NK-92 (cell line): Measurements from ENCODE around the gene CDO1.
"Not testable (repeated sequence)": the region's sequence is repeated elsewhere in the genome, so short reads cannot be mapped to it uniquely, and the experiment has no call there.

Experiments used
- DNase-seq: peaks from one replicate; lab custom pipeline; 2025; ENCODE audit not compliant: unreplicated experiment; lab: John Stamatoyannopoulos, UW

CDO1 gene

DNA sequence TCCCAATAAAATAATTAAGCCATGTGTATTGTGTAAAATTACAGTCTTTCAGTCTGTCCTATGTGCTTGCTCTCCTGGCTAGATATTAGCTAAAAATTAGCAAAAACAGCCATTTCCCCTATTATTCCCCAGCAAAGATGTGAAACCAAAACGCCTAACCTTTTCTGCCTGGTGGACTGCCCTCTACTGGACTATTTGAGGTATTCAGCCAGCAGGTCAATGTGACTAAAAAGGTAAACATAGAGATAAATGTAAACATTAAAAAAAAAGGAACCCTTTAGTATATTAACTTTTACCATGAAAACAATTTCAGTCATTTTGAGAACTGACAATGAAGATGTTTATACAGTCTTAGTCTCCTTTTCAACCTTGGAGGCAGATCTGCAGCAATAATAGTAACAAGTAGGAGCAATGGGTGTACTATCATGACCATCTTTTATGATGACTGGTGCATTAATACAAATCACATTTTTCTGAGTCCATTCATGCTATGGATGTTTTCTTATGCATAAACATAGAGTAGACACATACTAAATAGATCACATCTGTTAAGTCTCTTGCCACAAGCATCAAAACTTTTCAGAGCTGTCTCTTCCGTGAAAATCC, 14.8 kb upstream of the CDO1 start:
- DNase-seq, result no peak

DNA sequence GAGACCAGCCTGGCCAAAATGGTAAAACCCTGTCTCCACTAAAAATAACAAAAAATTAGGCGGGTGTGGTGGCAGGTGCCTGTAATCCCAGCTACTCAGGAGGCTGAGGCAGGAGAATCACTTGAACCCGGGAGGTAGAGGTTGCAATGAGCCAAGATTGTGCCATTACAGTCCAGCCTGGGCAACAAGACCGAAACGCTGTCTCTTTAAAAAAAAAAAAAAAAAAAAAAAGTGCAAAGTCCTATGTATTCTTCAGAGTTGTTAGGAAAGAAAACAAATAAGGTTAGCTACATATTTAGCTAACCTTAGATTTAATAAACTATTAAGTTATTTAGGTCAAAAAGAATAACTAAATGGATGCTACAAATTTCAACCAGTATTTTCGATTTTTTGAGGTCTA, 13.5 kb upstream of the CDO1 start:
- no peak for DNase-seq

DNA sequence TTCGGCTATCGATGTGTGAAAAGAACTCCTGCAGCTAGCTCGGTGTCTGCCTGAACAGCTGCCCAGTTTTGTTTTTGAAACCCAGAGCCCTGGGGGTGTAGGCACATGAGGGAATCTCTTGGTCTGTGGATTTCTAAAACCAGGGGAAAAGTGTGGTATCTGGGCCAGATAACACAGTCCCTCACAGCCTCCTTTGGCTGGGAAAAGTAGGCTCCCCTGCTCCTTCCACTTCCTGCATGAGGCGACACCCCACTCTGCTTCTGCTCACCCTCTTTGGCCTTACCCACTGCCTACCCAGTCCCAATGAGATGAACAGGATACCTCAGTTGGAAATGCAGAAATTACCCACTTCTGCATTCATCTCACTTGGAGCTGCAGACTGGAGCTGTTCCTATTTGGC, 9.5 kb upstream of the CDO1 start:
- no peak for DNase-seq

DNA sequence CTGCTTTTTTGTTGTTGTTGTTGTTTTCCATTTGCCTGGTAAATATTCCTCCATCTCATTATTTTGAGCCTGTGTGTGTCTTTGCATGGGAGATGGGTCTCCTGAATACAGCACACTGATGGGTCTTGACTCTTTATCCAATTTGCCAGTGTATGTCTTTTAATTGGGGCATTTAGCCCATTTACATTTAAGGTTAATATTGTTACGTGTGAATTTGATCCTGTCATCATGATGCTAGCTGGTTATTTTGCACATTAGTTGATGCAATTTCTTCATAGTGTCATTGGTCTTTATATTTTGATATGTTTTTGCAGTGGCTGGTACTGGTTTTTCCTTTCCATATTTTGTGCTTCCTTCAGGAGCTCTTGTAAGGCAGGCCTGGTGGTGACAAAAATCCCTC, 8.5 kb upstream of the CDO1 start:
- not testable (repeated sequence) for DNase-seq

DNA sequence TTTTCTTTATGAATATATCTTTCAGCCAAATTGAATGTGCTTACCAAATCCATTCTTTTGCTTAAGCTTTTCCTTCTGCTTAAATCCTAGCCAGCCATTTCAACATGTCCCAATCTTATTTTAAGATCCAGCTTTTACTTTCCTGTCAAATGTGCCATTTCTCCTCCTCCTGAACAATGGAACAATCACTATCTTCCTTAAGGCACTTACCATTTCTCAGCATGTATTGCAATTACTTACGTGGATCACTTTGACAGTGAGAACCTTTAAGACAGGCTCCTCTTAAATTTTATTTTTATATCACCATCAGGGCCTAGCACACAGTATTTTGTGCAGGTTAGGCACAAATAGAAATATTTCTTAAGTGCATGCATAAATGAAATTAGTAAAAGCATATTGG, 4.4 kb upstream of the CDO1 start:
- no peak for DNase-seq

DNA sequence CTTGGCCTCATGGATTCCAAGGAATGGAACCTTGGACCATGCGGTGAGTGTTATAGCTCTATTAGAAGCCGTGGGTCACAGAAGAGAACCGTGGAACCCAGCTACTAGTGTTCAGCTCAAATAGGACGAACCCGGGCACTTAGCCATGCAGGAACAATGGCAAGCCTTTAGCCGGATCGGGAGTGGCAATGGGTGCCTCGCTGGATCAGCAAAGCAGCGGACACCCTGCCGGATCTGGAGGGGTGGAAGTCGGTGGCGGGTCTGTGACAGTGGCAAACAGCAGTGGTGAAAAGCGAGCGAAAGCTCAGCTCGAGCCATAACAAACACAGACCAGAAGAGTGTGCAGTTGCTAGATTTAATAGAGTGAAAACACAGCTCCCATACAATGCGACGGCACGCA, 2.4 kb upstream of the CDO1 start:
- DNase-seq, result no peak

DNA sequence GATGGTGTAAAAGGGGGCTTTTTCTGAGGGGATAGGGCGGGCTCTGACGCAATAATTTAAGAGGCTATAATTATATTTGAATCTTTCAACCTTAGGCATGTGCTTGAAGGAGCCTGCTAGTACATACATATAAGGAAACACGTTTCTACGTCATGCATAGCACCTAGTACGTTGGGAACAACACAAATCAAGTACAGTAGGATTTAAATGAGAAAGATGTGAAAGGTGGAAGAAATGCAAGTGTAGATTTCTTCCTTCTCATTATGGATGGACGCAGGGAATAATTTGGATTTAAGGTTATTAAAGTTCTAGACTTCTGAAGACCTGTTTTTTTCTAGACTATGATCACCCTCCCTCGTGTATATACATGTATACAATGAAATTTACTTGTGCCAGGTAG, 927 bp upstream of the CDO1 start:
- DNase-seq, result no peak

DNA sequence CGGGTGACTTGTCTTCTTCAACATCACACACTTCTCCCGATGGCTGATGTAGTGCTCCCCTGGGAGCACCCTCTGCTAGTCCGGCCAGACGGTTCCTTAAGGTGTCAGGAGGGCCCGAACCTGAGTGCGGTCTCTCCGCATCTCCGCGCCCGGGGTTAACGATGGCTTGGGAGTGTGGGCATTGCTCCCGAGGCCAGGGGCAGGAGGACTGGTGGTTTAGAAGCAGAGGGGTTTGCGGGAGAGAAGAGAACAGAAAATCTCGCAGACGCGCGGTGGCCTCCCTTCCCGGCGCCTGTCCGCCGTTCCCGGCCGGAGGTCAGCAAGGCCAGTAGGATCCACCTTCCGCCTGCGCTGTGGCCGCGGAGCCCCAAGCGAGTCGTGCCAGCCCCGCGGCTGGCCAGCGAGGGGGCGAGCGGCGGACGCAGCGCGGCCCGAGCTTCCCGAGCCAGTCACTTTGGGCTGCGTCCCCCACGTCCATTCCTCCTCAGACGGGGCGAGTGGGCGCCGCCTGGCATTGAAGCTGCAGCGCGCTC, 700 bp downstream of the CDO1 start:
- no peak for DNase-seq

DNA sequence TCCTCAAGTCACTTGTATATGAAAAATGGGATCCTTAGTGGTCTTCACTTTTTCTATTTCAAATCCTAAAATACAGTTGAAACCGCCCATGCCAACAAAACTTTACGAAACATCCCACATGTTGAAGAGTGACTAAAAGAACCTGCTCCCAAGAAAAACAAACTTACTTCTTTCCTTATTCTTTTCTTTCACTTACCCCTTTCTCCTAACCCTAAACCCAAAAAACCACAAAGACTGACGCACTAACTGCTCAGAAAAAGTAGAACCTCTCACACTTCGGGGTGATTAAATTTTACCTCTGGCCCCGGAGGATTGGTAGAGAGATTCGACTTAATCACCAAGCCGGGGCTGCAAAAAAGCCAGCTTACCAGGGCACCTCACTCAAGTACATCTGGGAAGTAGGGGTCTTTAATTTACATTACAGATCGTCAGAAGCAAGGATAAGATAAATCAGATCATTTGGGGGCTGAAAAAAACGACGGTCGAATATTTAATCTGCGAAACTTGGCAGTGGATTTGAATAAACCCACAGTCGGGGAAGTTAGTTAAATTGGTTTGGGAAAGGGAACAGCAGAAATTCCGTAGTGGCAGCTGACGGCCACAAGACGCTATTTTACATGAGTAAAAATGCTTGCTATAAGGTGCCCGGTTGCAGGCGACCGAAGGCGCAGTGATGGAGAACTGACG, 1.3 kb downstream of the CDO1 start:
- DNase-seq, result no peak

DNA sequence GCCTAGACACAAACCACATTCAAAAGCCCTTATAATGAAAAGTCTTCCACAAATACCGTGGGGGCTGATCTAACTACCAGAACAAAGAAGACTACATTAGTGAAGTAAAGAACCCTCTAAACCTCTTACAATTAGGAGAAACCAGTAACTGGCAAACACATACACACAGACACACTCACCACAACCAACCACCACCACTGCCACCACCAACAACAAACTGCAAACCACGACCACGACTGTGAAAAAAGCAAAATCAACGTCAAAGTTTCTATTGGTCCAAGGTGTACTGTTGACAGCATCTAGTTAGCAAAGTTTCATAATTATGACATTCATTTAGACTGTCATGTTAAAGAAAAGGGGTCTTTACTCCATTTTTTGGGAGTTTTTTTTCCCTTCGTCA, 2.7 kb downstream of the CDO1 start:
- no peak for DNase-seq

DNA sequence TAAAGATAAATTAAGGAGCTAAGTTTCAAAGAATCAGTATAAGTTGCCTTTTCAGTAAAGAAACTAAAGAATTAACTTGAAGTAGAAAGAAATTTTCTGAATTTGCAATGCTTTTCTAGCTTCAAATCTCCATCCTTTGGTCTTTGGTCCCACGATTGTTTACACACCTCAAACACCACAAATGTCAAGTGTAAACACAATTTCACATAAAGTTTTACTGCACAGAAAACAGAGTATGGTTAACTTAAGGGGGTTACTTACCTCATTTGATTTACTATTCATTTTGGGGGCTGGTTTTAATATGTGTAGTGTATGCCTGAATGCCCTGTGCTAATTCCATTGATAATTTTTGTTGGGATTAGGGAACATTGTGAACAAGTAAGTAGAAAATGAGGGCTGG, 4.1 kb downstream of the CDO1 start:
- DNase-seq, result no peak

DNA sequence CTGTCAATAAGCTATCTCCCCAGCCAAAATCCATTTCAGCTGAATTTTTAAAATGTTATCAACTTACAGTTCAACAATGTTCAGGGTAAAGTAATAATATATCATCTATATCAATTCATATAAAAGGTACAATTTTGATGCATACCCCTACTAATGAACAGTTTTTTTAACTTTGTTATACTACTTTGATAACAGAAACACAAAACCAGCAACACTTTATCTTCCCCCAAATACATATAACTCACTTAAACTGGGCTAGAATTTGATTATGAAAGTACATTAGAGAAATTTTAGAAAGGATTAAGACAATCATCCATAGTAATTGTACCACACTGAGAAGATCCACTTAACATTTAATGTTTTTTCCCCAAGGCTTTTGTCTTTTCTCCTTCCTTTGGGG, 5.1 kb downstream of the CDO1 start:
- DNase-seq, result no peak

DNA sequence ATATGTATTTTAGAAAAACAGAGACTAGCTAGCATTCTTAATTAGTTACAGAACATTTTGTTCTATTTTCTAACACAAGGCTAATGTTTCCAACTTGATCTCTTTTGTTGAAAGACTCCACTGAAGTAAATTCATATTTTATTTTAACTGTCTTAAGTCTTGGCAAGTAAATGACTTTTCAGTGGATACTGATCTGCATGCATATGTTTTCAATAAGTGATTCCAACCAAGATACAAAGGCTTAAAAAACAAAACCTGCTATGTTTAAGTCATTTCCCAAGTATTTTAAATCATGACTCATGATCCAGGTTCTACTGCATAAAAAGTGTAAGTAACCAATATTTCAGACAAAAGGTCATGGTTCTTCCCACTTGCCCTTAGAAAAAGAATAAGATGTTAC, 5.7 kb downstream of the CDO1 start:
- DNase-seq, result no peak

DNA sequence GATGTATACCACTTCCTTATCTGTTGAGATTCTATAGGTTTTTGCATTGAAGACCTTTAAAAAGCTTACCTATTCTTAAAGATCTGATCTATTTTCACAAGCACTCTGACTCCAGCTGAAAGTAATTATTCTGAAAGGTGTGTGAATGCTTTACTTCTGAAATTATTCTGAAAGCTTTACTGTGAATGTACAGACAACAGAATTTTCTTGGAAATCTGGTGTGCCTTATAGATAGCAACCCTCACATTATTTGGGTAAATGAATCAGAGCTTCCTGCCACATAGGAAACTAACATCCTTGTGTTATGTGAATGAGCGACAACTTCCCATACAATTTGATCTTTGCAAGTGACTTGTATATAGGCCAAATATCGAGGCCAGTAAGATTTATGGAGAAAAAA, 6.5 kb downstream of the CDO1 start:
- DNase-seq, result no peak

DNA sequence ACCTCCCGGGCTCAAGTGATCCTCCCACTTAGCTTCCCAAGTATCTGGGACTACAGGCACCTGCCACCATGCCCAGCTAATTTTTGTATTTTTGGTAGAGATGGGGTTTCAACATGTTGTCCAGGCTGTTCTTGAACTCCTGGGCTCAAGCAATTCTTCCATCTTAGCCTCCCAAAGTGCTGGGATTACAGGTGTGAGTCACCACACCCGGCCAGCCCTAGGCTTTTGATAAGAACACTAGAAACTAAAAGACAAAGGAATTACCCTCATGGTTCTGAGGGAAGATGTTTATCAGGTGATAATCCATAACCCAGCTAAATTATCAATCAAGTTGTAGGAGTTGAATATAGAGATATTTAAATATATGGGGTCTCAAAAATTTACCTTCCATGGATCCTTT, 8.4 kb downstream of the CDO1 start:
- not testable (repeated sequence) for DNase-seq

DNA sequence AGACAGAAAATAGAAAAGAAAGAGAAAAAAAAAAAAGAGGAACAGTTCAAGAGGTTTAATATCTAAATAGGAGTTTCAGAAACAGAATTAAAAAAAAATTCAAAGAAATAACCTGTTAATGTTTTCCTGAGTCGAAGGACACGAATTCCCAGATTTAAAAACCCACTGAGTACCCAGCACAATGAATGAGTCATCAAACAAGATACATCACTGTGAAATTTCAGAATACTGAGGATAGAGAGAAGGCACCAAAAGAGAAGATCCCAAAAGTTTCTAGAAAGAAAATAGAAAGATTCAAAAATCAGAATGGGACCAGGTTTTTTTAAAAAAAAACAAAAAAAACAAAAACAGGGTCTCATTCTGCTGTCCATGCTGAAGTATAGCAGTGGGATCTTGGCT, 8.8 kb downstream of the CDO1 start:
- no peak for DNase-seq

DNA sequence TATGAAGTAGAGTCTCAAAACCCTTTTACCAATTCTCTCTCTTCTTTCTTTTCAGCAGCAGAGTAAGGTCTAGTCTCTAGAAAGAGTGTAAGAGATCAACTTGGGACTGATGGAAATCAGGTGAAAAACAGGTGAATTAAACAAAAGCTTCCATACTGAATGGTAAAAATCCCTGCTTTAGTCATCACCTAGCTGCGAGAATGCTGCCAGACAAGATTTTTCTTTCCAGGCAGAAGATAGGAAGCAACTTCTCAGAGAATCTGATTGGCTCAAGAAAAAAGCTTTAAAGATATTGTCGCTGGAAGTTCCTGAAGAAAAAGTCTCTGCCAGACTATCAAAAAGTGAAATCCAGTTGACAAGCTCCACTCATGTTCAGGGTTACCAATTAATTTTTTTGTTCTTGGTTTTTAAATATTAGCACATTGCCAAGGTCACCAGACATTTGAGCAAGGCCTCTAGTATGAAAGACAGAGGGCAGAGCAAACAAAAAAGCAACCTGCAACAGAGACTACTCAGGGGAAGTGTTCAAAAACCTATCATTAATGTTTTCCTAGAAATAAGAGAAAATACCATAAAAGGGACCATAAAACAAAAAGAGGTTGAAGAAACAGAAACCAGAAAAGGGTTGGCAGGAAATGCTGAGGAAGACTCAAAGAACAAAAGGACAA, 9.3 kb downstream of the CDO1 start:
- no peak for DNase-seq

DNA sequence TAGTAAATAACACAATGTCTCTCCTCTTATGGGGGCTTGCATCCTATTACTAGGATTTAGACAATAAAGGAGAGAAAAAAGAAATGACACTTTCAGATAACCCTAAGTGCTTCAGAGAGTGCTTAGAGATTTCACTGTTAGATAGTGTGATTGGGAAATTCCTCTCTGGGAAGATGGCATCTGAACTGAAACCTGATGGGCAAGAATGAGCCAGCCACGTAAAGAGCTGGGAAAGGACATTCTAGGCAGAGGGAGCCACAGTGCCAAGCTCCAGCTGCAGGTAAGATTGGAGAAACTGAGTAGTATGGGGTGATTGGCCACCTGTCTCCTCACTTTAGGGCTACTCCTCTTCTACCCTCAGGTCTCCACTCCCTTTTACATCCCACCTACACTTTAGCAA, 14.5 kb downstream of the CDO1 start:
- DNase-seq, result no peak

DNA sequence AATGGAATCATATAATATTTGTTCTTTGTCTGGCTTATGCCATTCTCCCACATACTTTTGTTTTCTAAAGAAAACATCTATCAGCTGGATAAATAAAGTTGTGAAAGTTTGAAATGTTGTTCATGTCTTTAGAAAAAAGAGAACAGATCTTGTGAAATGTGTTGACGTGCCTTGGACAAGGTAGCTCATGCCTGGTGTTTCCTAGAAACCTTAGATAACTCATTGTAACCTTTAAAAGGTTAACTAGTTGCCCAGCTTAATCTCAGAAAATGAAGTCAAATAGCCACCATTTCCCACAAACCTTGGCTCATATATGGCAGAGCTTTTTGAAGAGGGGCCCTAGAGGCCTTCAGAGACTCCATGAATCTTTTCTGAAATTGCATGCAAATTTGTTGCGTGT, 15.3 kb downstream of the CDO1 start:
- DNase-seq, result no peak

DNA sequence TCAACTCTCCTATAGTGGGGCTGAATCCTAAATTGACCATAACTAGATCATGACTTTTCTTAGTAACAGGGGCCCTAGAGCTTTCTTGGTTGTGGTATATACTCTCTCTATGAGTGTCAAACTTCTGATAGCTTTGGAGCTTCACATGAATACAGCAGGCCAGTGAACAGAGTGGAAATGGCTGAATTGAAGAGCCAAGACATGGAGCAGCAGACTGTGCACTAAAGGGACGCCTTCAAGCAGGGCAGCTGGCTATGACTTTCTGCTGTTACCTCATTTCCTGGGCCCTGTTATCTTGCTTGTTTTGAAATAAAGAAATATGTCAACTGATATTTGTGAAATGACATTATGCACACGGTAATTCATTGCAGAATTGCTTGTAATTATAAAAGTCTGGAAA, 16.4 kb downstream of the CDO1 start:
- DNase-seq, result no peak

DNA sequence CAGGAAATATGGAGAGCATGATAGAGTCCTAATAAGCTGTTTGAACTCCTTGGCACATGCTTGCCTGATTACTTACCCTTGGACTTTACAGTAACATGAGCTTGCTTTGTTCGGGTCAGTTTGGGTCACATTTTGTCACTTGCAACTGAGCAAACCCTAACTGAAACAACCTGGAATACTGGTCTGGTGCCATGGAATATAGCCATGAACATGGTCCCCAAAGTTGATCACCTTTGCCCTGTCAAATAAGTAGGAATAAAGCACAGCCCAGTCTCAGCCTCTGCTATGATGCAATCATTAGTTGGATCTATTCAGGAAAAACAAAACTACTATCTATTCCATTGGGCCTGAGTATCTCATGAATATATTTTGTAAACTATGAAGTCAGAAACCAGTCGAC, 18.2 kb downstream of the CDO1 start:
- DNase-seq, result no peak

DNA sequence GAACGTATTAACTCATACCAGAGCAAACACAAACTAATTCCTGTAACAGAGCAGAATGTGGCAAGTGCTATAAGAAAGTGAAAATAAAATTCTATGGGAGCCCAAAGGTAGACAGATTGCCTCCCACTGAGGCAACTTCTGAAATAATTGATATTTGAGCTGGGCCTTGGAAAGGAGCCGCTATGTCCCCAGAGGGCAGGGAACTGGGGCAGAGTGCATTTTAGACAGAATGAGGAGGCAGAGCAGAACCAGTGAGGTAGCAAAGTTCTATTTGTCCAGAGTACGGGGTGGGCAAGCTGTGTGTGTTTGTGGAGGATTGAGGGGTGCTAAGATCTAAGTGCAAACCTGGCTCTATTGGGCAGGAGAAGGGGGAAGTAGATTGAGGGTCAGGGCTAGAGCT, 19.8 kb downstream of the CDO1 start:
- DNase-seq, result no peak

DNA sequence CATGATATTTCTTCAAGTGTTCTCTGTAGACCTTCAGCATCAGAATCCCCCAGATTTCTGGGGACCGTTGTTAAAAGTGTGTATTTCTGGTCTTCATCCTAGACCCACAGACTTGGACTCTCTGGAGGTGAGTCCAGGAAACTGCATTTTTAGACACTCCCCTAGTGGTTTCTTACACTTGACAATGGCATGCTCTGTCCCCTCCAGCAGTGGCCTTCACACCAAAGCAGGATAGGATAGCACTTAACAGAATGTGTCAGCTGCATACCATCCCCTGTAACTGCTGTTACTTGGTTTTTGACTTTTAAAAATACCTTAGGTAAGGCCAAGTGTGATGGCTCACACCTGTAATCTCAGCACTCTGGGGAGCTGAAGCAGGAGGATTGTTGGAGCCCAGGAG, 20.8 kb downstream of the CDO1 start:
- no peak for DNase-seq
